Ishikawa (cell line): ENCODE measurements around the gene GUCY2D.

Experiments used
- CEBPB ChIP-seq: IDR thresholded peaks from 2 replicates; pipeline ENCODE4 v1.6.1; 2012
- EGR1 ChIP-seq: IDR thresholded peaks from 2 replicates; pipeline ENCODE4 v1.6.1; 2012
- EP300 ChIP-seq: IDR thresholded peaks from 2 replicates; pipeline ENCODE4 v1.6.1; 2012; ENCODE audit warnings: borderline replicate concordance
- MAX ChIP-seq: IDR thresholded peaks from 2 replicates; pipeline ENCODE4 v1.6.1; 2012
- TAF1 ChIP-seq: IDR thresholded peaks from 2 replicates; pipeline ENCODE4 v1.6.1; 2012; ENCODE audit warnings: low read depth, mild to moderate bottlenecking
- YY1 ChIP-seq: IDR thresholded peaks from 2 replicates; pipeline ENCODE4 v1.6.1; 2012; ENCODE audit warnings: low read depth

- TF ChIP-seq YY1 (no peak), TAF1 (no peak), CEBPB (no peak), EGR1 (no peak), MAX (no peak), EP300 (no peak)
Observed at GRCh38 chr17:7997186-7997585, 5.2 kb upstream of the GUCY2D start.
